ENCODE results near the gene SKI. TPM values are rescaled to one million over a fixed set of nuclear protein-coding genes. Genes with fewer than 3 reads are reported as not detected.

SKI gene
- total RNA-seq, 1 donor from 2014 or later = 26.9 TPM

DNA sequence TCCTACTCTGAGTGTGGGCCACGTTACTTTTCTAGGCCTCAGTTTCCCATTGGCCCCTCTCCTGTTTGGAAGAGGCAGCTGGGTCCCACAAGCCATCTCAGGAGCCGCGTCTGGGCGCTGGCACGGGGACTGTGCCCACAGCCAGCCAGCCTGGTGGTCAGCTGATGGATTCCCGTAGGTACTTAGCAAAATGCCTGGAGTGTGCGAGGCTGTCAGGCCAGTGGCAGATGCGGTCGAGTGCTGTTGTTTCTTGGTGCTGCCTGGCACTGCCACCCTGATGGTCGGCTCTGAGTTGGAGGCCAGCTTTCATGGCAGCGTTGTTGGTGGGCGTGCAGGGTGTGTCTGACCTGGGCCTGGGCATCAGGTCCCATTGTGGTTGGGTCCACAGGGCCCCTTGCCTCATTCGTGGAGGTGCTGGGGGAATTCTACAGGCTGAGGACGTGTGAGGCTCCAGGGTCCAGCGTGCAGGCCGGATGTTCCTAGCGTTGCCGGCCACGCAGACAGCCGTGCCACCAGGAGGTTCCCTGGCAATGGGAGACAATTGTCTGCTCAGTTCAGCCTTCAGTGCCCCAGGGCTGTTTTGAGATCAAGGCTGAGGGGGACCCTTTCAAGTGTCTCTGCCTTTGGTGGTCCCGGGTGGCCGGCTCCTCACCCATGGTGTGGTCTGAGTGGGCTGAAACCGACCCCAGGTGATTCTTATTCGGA is 20.9 kb downstream of the SKI start:
- TF ChIP-seq, protein P1, sequence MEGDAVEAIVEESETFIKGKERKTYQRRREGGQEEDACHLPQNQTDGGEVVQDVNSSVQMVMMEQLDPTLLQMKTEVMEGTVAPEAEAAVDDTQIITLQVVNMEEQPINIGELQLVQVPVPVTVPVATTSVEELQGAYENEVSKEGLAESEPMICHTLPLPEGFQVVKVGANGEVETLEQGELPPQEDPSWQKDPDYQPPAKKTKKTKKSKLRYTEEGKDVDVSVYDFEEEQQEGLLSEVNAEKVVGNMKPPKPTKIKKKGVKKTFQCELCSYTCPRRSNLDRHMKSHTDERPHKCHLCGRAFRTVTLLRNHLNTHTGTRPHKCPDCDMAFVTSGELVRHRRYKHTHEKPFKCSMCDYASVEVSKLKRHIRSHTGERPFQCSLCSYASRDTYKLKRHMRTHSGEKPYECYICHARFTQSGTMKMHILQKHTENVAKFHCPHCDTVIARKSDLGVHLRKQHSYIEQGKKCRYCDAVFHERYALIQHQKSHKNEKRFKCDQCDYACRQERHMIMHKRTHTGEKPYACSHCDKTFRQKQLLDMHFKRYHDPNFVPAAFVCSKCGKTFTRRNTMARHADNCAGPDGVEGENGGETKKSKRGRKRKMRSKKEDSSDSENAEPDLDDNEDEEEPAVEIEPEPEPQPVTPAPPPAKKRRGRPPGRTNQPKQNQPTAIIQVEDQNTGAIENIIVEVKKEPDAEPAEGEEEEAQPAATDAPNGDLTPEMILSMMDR (IDR thresholded peaks at IDR 0.05; ENCODE audit: insufficient read depth, low read length, poor library complexity, severe bottlenecking) = no peak
- no peak for DNase-seq (ENCODE audit: low read depth)
- peaks cover 2% of the 10 kb centered on the region for H3K36me3 ChIP-seq (ENCODE audit: control insufficient read depth, insufficient read depth, low read length)
- H3K4me3 ChIP-seq (ENCODE audit: low read depth, low read length) = no peak overlapping the region
- H3K27me3 ChIP-seq (ENCODE audit: control insufficient read depth, insufficient read depth, low read length) = no peaks in the 10 kb centered on the region

DNA sequence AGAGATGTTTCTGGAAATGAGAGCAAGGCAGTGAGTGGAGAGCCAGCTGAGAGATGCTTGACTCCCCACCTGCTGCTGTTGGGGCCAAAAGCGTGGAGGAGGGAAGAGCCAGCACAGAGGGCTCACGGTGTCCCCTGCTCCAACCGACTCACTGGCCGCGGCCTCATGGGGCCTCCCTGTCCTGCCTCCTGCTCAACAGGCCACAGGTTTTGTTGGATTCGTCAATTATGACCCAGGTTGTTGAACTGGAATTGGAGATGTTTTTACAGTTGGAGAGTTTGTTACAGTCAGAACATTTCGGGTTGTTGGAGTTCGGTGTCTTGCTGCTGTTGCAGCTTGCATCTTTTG is 21.4 kb downstream of the SKI start:
- Histone ChIP-seq H3K4me3 (ENCODE audit: low read depth, low read length) (no peak overlapping the region), H3K27me3 (ENCODE audit: control insufficient read depth, insufficient read depth, low read length) (no peaks in the 10 kb centered on the region), H3K36me3 (ENCODE audit: control insufficient read depth, insufficient read depth, low read length) (peaks cover 4% of the 10 kb centered on the region)
- TF ChIP-seq, protein P1 (IDR thresholded peaks at IDR 0.05; ENCODE audit: insufficient read depth, low read length, poor library complexity, severe bottlenecking) = no peak
- no peak for DNase-seq (ENCODE audit: low read depth)

DNA sequence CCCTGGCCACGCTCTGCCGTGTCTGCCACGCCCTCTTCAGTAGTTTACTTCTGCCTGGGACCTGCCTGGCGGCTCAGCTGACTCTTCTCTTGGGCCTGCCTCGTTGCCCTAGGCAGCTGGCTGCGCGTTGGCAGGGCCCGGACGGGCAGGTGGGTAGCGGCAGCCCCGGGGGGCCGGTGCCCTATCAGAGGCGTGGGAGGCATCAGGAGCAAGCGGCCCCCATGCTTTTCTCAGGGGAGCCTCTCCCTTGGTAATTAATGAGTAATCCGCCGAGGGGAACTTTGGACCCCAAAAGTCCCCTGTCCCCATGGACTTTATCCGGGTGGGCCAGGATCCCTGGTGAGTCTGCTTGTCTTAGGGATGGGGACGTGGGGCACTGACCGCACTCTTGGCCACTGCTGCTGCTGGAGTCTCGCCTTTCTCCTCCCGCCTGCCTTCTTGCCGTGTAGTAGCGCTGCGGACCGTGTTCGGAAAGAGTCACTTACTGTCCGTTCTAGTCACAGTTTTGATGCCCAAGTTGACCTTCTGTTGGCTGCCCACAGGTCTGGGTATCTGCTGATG is 22.7 kb downstream of the SKI start:
- DNase-seq (ENCODE audit: low read depth) = no peak
- Histone ChIP-seq H3K36me3 (ENCODE audit: control insufficient read depth, insufficient read depth, low read length) (peaks cover 4% of the 10 kb centered on the region), H3K27me3 (ENCODE audit: control insufficient read depth, insufficient read depth, low read length) (no peaks in the 10 kb centered on the region), H3K4me3 (ENCODE audit: low read depth, low read length) (no peak overlapping the region)
- TF ChIP-seq, protein P1 (IDR thresholded peaks at IDR 0.05; ENCODE audit: insufficient read depth, low read length, poor library complexity, severe bottlenecking) = no peak

DNA sequence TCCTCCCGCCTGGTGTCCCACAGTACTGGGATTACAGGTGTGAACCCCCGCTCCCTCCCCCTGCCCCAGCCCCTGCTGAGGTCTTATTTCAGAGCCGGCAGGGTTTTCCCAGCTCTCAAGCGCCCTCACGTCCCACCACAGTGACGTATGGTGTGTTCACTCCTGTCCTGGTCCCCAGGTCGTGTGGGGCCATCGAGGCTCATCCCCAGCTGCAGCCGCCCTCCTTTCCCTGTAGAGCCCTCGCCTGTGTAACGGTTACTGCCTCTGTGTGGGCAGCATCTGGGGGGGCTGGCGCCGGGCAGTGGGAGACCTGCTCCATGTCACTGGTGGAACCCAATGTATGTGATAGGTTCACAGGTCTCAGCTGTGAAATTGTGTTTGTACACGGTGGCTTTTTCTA is 23.2 kb downstream of the SKI start:
- H3K4me3 ChIP-seq (ENCODE audit: low read depth, low read length) = no peak overlapping the region
- no peak for DNase-seq (ENCODE audit: low read depth)
- H3K36me3 ChIP-seq (ENCODE audit: control insufficient read depth, insufficient read depth, low read length) = peaks cover 4% of the 10 kb centered on the region
- H3K27me3 ChIP-seq (ENCODE audit: control insufficient read depth, insufficient read depth, low read length) = no peaks in the 10 kb centered on the region
- TF ChIP-seq, protein P1 (IDR thresholded peaks at IDR 0.05; ENCODE audit: insufficient read depth, low read length, poor library complexity, severe bottlenecking) = no peak

DNA sequence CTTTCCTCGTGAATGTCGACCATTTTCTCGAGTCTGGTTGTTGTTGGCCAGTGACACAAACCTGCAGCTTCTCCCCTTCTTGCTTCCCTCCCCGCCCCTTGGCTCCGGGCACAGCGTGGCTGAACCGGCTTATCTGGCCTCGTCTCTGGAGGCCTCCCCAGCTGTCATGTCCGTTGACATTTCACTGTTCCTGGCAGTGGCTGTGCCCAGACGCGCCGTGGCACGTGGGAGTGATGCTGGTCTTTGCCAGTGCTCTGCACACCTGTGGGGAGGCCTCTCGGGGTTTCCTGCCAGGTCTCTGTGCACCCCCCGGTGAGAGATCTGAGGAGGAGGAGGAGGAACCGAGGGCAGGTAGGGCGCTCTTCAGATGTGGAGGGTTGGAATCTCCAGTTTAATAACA is 23.7 kb downstream of the SKI start:
- TF ChIP-seq, protein P1 (IDR thresholded peaks at IDR 0.05; ENCODE audit: insufficient read depth, low read length, poor library complexity, severe bottlenecking) = no peak
- no peak overlapping the region for H3K4me3 ChIP-seq (ENCODE audit: low read depth, low read length)
- H3K27me3 ChIP-seq (ENCODE audit: control insufficient read depth, insufficient read depth, low read length) = no peaks in the 10 kb centered on the region
- DNase-seq (ENCODE audit: low read depth) = no peak
- peaks cover 4% of the 10 kb centered on the region for H3K36me3 ChIP-seq (ENCODE audit: control insufficient read depth, insufficient read depth, low read length)

DNA sequence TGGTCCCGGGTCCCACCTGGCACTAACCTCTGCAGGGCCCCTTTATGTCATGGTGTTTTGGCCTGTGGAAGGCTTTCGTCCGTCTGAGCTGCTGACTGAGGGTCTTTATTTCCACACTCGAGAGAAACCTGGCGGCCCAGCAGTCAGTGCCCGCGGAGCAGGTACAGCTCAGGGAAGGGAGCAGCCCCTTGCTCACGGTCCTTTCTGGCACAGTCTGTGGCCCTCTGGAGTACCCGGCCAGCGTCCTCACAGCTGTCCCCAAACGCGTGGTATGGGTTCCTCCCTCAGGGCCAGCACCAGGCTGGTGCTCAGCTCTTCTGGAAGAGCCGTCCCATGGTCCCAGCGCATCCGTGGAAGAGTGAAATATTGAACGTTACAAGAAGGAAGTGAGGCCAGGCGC is 24.3 kb downstream of the SKI start:
- Histone ChIP-seq H3K4me3 (ENCODE audit: low read depth, low read length) (no peak overlapping the region), H3K27me3 (ENCODE audit: control insufficient read depth, insufficient read depth, low read length) (no peaks in the 10 kb centered on the region), H3K36me3 (ENCODE audit: control insufficient read depth, insufficient read depth, low read length) (peaks cover 4% of the 10 kb centered on the region)
- TF ChIP-seq, protein P1 (IDR thresholded peaks at IDR 0.05; ENCODE audit: insufficient read depth, low read length, poor library complexity, severe bottlenecking) = no peak
- no peak for DNase-seq (ENCODE audit: low read depth)
